ENCODE measurements around the gene RRAD.
"Not testable (repeated sequence)": the region's sequence is repeated elsewhere in the genome, so short reads cannot be mapped to it uniquely, and the experiment has no call there.

The RRAD gene

GRCh38 chr16:66925322-66925840 lies at the start of gene RRAD:
RRAD (minus strand) TSS chr16:66925535; CDS start chr16:66925179, 356 bp downstream.
- DNase-seq (ENCODE audit: insufficient read length, low spot score) (no peak), FAIRE-seq (no peak)
- no peak for TF ChIP-seq CTCF (IDR thresholded peaks at IDR 0.05; ENCODE audit: insufficient read depth, missing control alignments)

- not testable (repeated sequence) for DNase-seq (ENCODE audit: insufficient read length, low spot score); FAIRE-seq
Measured at GRCh38 chr16:66974932-66975246, 49.6 kb upstream of the RRAD start.

GRCh38 chr16:66974156-66974931 lies 49.0 kb upstream of the RRAD start:
- DNase-seq (ENCODE audit: insufficient read length, low spot score); FAIRE-seq: not testable (repeated sequence)

- no peak for DNase-seq (ENCODE audit: insufficient read length, low spot score)
Measured at GRCh38 chr16:66973716-66974115, 48.4 kb upstream of the RRAD start.

GRCh38 chr16:66972983-66973382 lies 47.6 kb upstream of the RRAD start:
- no peak for FAIRE-seq
- TF ChIP-seq CTCF (IDR thresholded peaks at IDR 0.05; ENCODE audit: insufficient read depth, missing control alignments) = no peak

More at GRCh38 chr16:66973716-66974115, 48.4 kb upstream of the RRAD start:
- no peak for TF ChIP-seq CTCF (IDR thresholded peaks at IDR 0.05; ENCODE audit: insufficient read depth, missing control alignments)
- FAIRE-seq = no peak

GRCh38 chr16:66970775-66971720 lies 45.7 kb upstream of the RRAD start:
- FAIRE-seq = no peak
- no peak for DNase-seq (ENCODE audit: insufficient read length, low spot score)
- no peak for TF ChIP-seq CTCF (IDR thresholded peaks at IDR 0.05; ENCODE audit: insufficient read depth, missing control alignments)

More at GRCh38 chr16:66972983-66973382, 47.6 kb upstream of the RRAD start:
- DNase-seq (ENCODE audit: insufficient read length, low spot score) = no peak

GRCh38 chr16:66968847-66969246 lies 43.5 kb upstream of the RRAD start:
- FAIRE-seq = no peak
- DNase-seq (ENCODE audit: insufficient read length, low spot score) = no peak
- no peak for TF ChIP-seq CTCF (IDR thresholded peaks at IDR 0.05; ENCODE audit: insufficient read depth, missing control alignments)

GRCh38 chr16:66964049-66964448 lies 38.7 kb upstream of the RRAD start:
- no peak for TF ChIP-seq CTCF (IDR thresholded peaks at IDR 0.05; ENCODE audit: insufficient read depth, missing control alignments)
- FAIRE-seq = no peak
- DNase-seq (ENCODE audit: insufficient read length, low spot score) = no peak
